MM.1S (cell line): ENCODE results near the gene SLC22A17.

Experiments
- DNase-seq: peaks from one replicate; pipeline ENCODE4 v3.0.0-alpha.2; 2015
- H2AFZ ChIP-seq: fragments of 300-600 bp; sonication (generic); 2 replicates; pipeline ENCODE4 v1.6.0; 2016; ENCODE audit warnings: antibody characterized with exemption, low read length
- H3F3A ChIP-seq: fragments of 300-600 bp; sonication (generic); 2 replicates; pipeline ENCODE4 v1.6.1; 2016; ENCODE audit warnings: mild to moderate bottlenecking, antibody characterized with exemption, low read length, moderate library complexity, mixed read lengths; ENCODE audit not compliant: insufficient read depth
- H3K27ac ChIP-seq: fragments of 300-600 bp; sonication (generic); 2 replicates; pipeline ENCODE4 v1.5.1; 2016; ENCODE audit warnings: mild to moderate bottlenecking, low read length
- H3K27me3 ChIP-seq: fragments of 300-600 bp; sonication (generic); replicated peaks from 2 replicates; pipeline ENCODE4 v1.6.0; 2016; ENCODE audit warnings: low read length; ENCODE audit not compliant: insufficient read depth
- H3K36me3 ChIP-seq: fragments of 300-600 bp; sonication (generic); replicated peaks from 2 replicates; pipeline ENCODE4 v1.6.1; 2016; ENCODE audit warnings: mild to moderate bottlenecking, low read length, mixed read lengths; ENCODE audit not compliant: insufficient read depth
- H3K4me1 ChIP-seq: fragments of 300-600 bp; sonication (generic); 2 replicates; pipeline ENCODE4 v1.6.1; 2016; ENCODE audit warnings: low read length, mixed read lengths
- H3K4me2 ChIP-seq: fragments of 300-600 bp; sonication (generic); 2 replicates; pipeline ENCODE4 v1.6.0; 2016; ENCODE audit warnings: low read depth, low read length
- H3K4me3 ChIP-seq: fragments of 300-600 bp; sonication (generic); 2 replicates; pipeline ENCODE4 v1.5.1; 2016; ENCODE audit warnings: low read length, mixed read lengths
- H3K79me2 ChIP-seq: fragments of 300-600 bp; sonication (generic); 2 replicates; pipeline ENCODE4 v1.6.1; 2016; ENCODE audit warnings: mixed run types, low read length, mixed read lengths
- H3K9ac ChIP-seq: fragments of 300-600 bp; sonication (generic); 2 replicates; pipeline ENCODE4 v1.6.1; 2016; ENCODE audit warnings: low read length, mixed read lengths
- H3K9me2 ChIP-seq: fragments of 300-600 bp; sonication (generic); replicated peaks from 2 replicates; pipeline ENCODE4 v1.6.1; 2016; ENCODE audit warnings: mild to moderate bottlenecking, low read length, mixed read lengths; ENCODE audit not compliant: insufficient read depth
- H3K9me3 ChIP-seq: fragments of 300-600 bp; sonication (generic); replicated peaks from 2 replicates; pipeline ENCODE4 v1.6.1; 2016; ENCODE audit warnings: mild to moderate bottlenecking, low read length, mixed read lengths; ENCODE audit not compliant: insufficient read depth
- H4K20me1 ChIP-seq: fragments of 300-600 bp; sonication (generic); 2 replicates; pipeline ENCODE4 v1.6.1; 2016; ENCODE audit warnings: mild to moderate bottlenecking, low read length, moderate library complexity, mixed read lengths; ENCODE audit not compliant: insufficient read depth
- EZH2 ChIP-seq: fragments of 300-600 bp; sonication (generic); optimal IDR thresholded peaks from 2 replicates; pipeline ENCODE3; 2017; ENCODE audit warnings: low read depth, mild to moderate bottlenecking, antibody characterized with exemption, low read length, mixed read lengths
- EZH2phosphoT487 ChIP-seq: fragments of 300-600 bp; sonication (generic); IDR thresholded peaks from 2 replicates; pipeline ENCODE4 v1.6.1; 2018; ENCODE audit warnings: antibody characterized with exemption, low read length
- TF ChIP-seq, protein P1 (sequence below): fragments of 300-600 bp; sonication (generic); IDR thresholded peaks from 2 replicates; pipeline ENCODE4 v1.5.1; 2016; ENCODE audit warnings: antibody characterized with exemption, low read length, mixed read lengths

Gene SLC22A17

GRCh38 chr14:23307687-23308644, 44.7 kb downstream of the SLC22A17 start:
- Histone ChIP-seq H3K36me3 (no peaks in the 10 kb centered on the region), H3K9me2 (no peaks in the 10 kb centered on the region), H3K27ac (no peak overlapping the region), H3K4me3 (no peak overlapping the region), H3K4me2 (no peak overlapping the region), H3K9me3 (no peaks in the 10 kb centered on the region), H2AFZ (no peak overlapping the region), H3F3A (no peaks in the 10 kb centered on the region), H3K79me2 (no peaks in the 10 kb centered on the region), H3K9ac (no peak overlapping the region), H3K4me1 (no peaks in the 10 kb centered on the region), H4K20me1 (no peaks in the 10 kb centered on the region), H3K27me3 (no peaks in the 10 kb centered on the region)
- TF ChIP-seq EZH2: no peak
- TF ChIP-seq, protein P1, sequence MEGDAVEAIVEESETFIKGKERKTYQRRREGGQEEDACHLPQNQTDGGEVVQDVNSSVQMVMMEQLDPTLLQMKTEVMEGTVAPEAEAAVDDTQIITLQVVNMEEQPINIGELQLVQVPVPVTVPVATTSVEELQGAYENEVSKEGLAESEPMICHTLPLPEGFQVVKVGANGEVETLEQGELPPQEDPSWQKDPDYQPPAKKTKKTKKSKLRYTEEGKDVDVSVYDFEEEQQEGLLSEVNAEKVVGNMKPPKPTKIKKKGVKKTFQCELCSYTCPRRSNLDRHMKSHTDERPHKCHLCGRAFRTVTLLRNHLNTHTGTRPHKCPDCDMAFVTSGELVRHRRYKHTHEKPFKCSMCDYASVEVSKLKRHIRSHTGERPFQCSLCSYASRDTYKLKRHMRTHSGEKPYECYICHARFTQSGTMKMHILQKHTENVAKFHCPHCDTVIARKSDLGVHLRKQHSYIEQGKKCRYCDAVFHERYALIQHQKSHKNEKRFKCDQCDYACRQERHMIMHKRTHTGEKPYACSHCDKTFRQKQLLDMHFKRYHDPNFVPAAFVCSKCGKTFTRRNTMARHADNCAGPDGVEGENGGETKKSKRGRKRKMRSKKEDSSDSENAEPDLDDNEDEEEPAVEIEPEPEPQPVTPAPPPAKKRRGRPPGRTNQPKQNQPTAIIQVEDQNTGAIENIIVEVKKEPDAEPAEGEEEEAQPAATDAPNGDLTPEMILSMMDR: no peak
- TF ChIP-seq EZH2phosphoT487: no peak
- DNase-seq: no peak

DNA sequence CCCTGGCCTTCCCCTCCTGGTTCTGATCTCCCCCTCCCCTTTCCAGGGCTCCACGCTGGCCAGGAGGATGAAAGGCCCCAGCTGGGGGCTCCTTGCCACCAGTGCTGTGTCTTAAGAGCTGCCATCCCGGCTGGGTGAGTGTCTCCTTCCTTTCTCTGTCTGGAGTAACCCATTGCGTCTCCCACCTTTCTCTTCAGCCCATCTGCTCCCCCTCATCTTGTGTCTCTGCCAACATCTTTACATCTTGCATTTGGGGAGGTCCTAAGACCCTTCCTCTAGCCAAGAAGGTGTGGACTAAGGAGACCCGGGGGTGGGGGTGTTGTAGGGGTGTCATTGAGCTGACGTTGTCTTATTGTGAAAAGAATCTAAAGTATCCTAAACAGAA, 45.5 kb downstream of the SLC22A17 start:
- Histone ChIP-seq H3K4me1 (no peaks in the 10 kb centered on the region), H3K4me3 (no peak overlapping the region), H3K4me2 (no peak overlapping the region), H3K27me3 (no peaks in the 10 kb centered on the region), H3K9me2 (no peaks in the 10 kb centered on the region), H2AFZ (no peak overlapping the region), H3K36me3 (no peaks in the 10 kb centered on the region), H3K79me2 (no peaks in the 10 kb centered on the region), H3K9me3 (no peaks in the 10 kb centered on the region), H3F3A (peaks cover 5% of the 10 kb centered on the region), H3K9ac (no peak overlapping the region), H4K20me1 (no peaks in the 10 kb centered on the region), H3K27ac (no peak overlapping the region)
- TF ChIP-seq EZH2: no peak
- TF ChIP-seq EZH2phosphoT487: no peak
- TF ChIP-seq, protein P1: no peak
- no peak for DNase-seq

- Histone ChIP-seq H4K20me1 (no peaks in the 10 kb centered on the region), H3K9me3 (no peaks in the 10 kb centered on the region), H3K27ac (no peak within 1 kb of the TSS), H3K36me3 (no peaks in the 10 kb centered on the region), H3F3A (peaks cover 8% of the 10 kb centered on the region), H3K4me2 (no peak within 1 kb of the TSS), H3K4me3 (no peak within 1 kb of the TSS), H2AFZ (no peak within 1 kb of the TSS), H3K4me1 (no peaks in the 10 kb centered on the region), H3K27me3 (no peaks in the 10 kb centered on the region), H3K9me2 (no peaks in the 10 kb centered on the region), H3K79me2 (no peaks in the 10 kb centered on the region), H3K9ac (no peak within 1 kb of the TSS)
- no peak for TF ChIP-seq EZH2
- DNase-seq: no peak
Measured at GRCh38 chr14:23306412-23307145, 46.1 kb downstream of the SLC22A17 start, which contains the start of gene BCL2L2. Gene BCL2L2, plus strand, starts transcription at chr14:23306833. Its CDS starts 935 bp downstream, at chr14:23307768.
